Measurements from ENCODE around the gene TUBA8.
"Not testable (repeated sequence)": the region's sequence is repeated elsewhere in the genome, so short reads cannot be mapped to it uniquely, and the experiment has no call there.

The TUBA8 gene

GRCh38 chr22:18110194-18110953 is at the start of gene TUBA8:
Gene TUBA8, plus strand, starts transcription at chr22:18110809. Its CDS starts 57 bp downstream, at chr22:18110866.
- peak in 18 of 56 donors; percentile 12 to 66 (median 30) for DNase-seq

- no peak for DNase-seq
Observed at GRCh38 chr22:18062421-18062820, 48.2 kb upstream of the TUBA8 start.

- DNase-seq, result no peak
Observed at GRCh38 chr22:18063306-18063705, 47.3 kb upstream of the TUBA8 start.

- not testable (repeated sequence) for DNase-seq
Observed at GRCh38 chr22:18063715-18064114, 46.9 kb upstream of the TUBA8 start.

- DNase-seq, result no peak
Observed at GRCh38 chr22:18064636-18065035, 46.0 kb upstream of the TUBA8 start.

- DNase-seq, result no peak
Observed at GRCh38 chr22:18065256-18065655, 45.4 kb upstream of the TUBA8 start.

- no peak for DNase-seq
Observed at GRCh38 chr22:18066181-18066859, 44.3 kb upstream of the TUBA8 start.

- no peak for DNase-seq
Observed at GRCh38 chr22:18067121-18067520, 43.5 kb upstream of the TUBA8 start.

GRCh38 chr22:18067548-18068341 is 42.9 kb upstream of the TUBA8 start:
- no peak for DNase-seq

- DNase-seq, result no peak
Observed at GRCh38 chr22:18068381-18068988, 42.1 kb upstream of the TUBA8 start.

GRCh38 chr22:18069041-18069440 is 41.6 kb upstream of the TUBA8 start:
- DNase-seq, result no peak

GRCh38 chr22:18070041-18070440 is 40.6 kb upstream of the TUBA8 start:
- no peak for DNase-seq

- DNase-seq, result no peak
Observed at GRCh38 chr22:18070556-18071306, 39.9 kb upstream of the TUBA8 start.

GRCh38 chr22:18071307-18071967 is 39.2 kb upstream of the TUBA8 start:
- not testable (repeated sequence) for DNase-seq

- DNase-seq, result no peak
Observed at GRCh38 chr22:18071968-18072310, 38.7 kb upstream of the TUBA8 start.

- DNase-seq, result no peak
Observed at GRCh38 chr22:18073467-18073866, 37.1 kb upstream of the TUBA8 start.

- not testable (repeated sequence) for DNase-seq
Observed at GRCh38 chr22:18073927-18074326, 36.7 kb upstream of the TUBA8 start.

- no peak for DNase-seq
Observed at GRCh38 chr22:18075101-18075719, 35.4 kb upstream of the TUBA8 start.

GRCh38 chr22:18075720-18076497 is 34.7 kb upstream of the TUBA8 start:
- peak in 46 of 56 donors; percentile 9 to 89 (median 46) for DNase-seq
